OCI-LY7 (cell line): Measurements from ENCODE around the gene ARL3. TPM values are rescaled to one million over a fixed set of nuclear protein-coding genes. Genes with fewer than 3 reads are reported as not detected.

Experiments
- BruUV-seq: library from RNA; stranded (reverse); fragments of 400-500 nt; replicated peaks from 2 replicates; lab custom pipeline; 2021; lab: Mats Ljungman, UMichigan
- CTCF ChIA-PET: fragments of 300-600 bp; sonication (Branson Sonifier 250); formaldehyde crosslinking; loops from one replicate; lab custom pipeline; 2022; ENCODE audit warnings: antibody characterized with exemption; ENCODE audit not compliant: unreplicated experiment; lab: Charles Lee
- POLR2A ChIA-PET: fragments of 300-600 bp; sonication (Branson Sonifier 250); formaldehyde crosslinking; loops from one replicate; lab custom pipeline; 2022; ENCODE audit warnings: antibody characterized with exemption; lab: Charles Lee
- DNase-seq: peaks from one replicate; pipeline ENCODE4 v3.0.0-alpha.2; 2015; ENCODE audit warnings: low spot score
- H2AFZ ChIP-seq: fragments of 200-600 bp; sonication (generic), shearing (Covaris generic); 2 replicates; pipeline ENCODE4 v1.6.1; 2014; ENCODE audit warnings: mild to moderate bottlenecking, antibody characterized with exemption, low read length, moderate library complexity
- H3K27ac ChIP-seq: fragments of 200-600 bp; sonication (generic); 2 replicates; pipeline ENCODE4 v1.5.1; 2014; ENCODE audit warnings: mixed run types, low read depth, mild to moderate bottlenecking, moderate library complexity, low read length, inconsistent platforms; ENCODE audit not compliant: poor library complexity, severe bottlenecking
- H3K36me3 ChIP-seq: fragments of 200-600 bp; sonication (generic); 2 replicates; pipeline ENCODE4 v1.6.1; 2014; ENCODE audit warnings: mild to moderate bottlenecking, antibody characterized with exemption, low read length, moderate library complexity, mixed read lengths; ENCODE audit not compliant: insufficient read depth
- H3K4me1 ChIP-seq: fragments of 200-600 bp; sonication (generic); 2 replicates; pipeline ENCODE4 v1.5.1; 2014; ENCODE audit warnings: mild to moderate bottlenecking, low read length; ENCODE audit not compliant: insufficient read depth, poor library complexity, severe bottlenecking
- H3K4me2 ChIP-seq: fragments of 200-600 bp; sonication (generic); 2 replicates; pipeline ENCODE4 v1.6.1; 2014; ENCODE audit warnings: mild to moderate bottlenecking, low read length
- H3K4me3 ChIP-seq: fragments of 200-600 bp; sonication (generic); 2 replicates; pipeline ENCODE4 v1.5.1; 2014; ENCODE audit warnings: mild to moderate bottlenecking, low read depth, low read length; ENCODE audit not compliant: poor library complexity, severe bottlenecking
- H3K79me2 ChIP-seq: fragments of 200-600 bp; sonication (generic); 2 replicates; pipeline ENCODE4 v1.6.1; 2016; ENCODE audit warnings: low read depth, mild to moderate bottlenecking, low read length, moderate library complexity, mixed read lengths; ENCODE audit not compliant: insufficient read depth
- H3K9me2 ChIP-seq: fragments of 200-600 bp; sonication (generic); 2 replicates; pipeline ENCODE4 v1.6.1; 2016; ENCODE audit warnings: mild to moderate bottlenecking, low read length, mixed read lengths; ENCODE audit not compliant: insufficient read depth
- H3K9me3 ChIP-seq: fragments of 200-600 bp; sonication (generic); 2 replicates; pipeline ENCODE4 v1.6.1; 2014; ENCODE audit warnings: mild to moderate bottlenecking, mixed run types, low read length, mixed read lengths
- H4K20me1 ChIP-seq: fragments of 200-600 bp; sonication (generic); 2 replicates; pipeline ENCODE4 v1.6.1; 2014; ENCODE audit warnings: mild to moderate bottlenecking, antibody characterized with exemption, low read length, moderate library complexity, mixed read lengths; ENCODE audit not compliant: insufficient read depth
- EZH2phosphoT487 ChIP-seq: fragments of 200-600 bp; sonication (generic); IDR thresholded peaks from 2 replicates; pipeline ENCODE4 v1.6.1; 2018; ENCODE audit warnings: low read depth, borderline replicate concordance, mild to moderate bottlenecking, mixed run types, antibody characterized with exemption, low read length, moderate library complexity, mixed read lengths
- intact Hi-C: fragments of 100-400 bp; cut with micrococcal nuclease; formaldehyde crosslinking; loops from one replicate; pipeline ENCODE4 v1.10.0; 2022; ENCODE audit not compliant: unreplicated experiment
- total RNA-seq, 2 experiments: library from RNA; depleted of rRNA in 1 of 2; stranded (reverse); fragments of >200 nt in 1 of 2; shearing (Covaris generic) in 1 of 2; gene quantifications; 2 replicates each; pipeline ENCODE4 v1.2.3, GENCODE V29; 2014 to 2022
- TF ChIP-seq, protein P1 (sequence below): fragments of 200-600 bp; sonication (generic); conservative IDR thresholded peaks from 2 replicates; pipeline ENCODE4 v1.5.1; 2014; ENCODE audit warnings: mild to moderate bottlenecking, antibody characterized with exemption, low read length, moderate library complexity, mixed read lengths

Gene ARL3
- total RNA-seq, 2 experiments from 2014 or later = 7.3 to 11.7 TPM

- peak overlapping the region; percentile 84 for H3K4me3 ChIP-seq
- peaks cover 59% of the 10 kb centered on the region for H3K79me2 ChIP-seq
- peak overlapping the region; percentile 82 for H3K4me2 ChIP-seq
- DNase-seq = peak; percentile 67
- TF ChIP-seq, protein P1, sequence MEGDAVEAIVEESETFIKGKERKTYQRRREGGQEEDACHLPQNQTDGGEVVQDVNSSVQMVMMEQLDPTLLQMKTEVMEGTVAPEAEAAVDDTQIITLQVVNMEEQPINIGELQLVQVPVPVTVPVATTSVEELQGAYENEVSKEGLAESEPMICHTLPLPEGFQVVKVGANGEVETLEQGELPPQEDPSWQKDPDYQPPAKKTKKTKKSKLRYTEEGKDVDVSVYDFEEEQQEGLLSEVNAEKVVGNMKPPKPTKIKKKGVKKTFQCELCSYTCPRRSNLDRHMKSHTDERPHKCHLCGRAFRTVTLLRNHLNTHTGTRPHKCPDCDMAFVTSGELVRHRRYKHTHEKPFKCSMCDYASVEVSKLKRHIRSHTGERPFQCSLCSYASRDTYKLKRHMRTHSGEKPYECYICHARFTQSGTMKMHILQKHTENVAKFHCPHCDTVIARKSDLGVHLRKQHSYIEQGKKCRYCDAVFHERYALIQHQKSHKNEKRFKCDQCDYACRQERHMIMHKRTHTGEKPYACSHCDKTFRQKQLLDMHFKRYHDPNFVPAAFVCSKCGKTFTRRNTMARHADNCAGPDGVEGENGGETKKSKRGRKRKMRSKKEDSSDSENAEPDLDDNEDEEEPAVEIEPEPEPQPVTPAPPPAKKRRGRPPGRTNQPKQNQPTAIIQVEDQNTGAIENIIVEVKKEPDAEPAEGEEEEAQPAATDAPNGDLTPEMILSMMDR = no peak
- TF ChIP-seq EZH2phosphoT487 = no peak
- no peaks in the 10 kb centered on the region for H4K20me1 ChIP-seq
- no peaks in the 10 kb centered on the region for H3K9me2 ChIP-seq
- peaks cover 44% of the 10 kb centered on the region for H3K4me1 ChIP-seq
- CTCF ChIA-PET = interaction anchor here (1.3 kb wide), 1 partner anchor 30 kb away, joined by 7 read pairs; no protein-coding TSS in a partner anchor
- H2AFZ ChIP-seq = peak overlapping the region; percentile 14; the same call in 1 of the 2 replicates
- BruUV-seq = no TSS peak
- H3K9me3 ChIP-seq = no peaks in the 10 kb centered on the region
- peaks cover 25% of the 10 kb centered on the region; the same call in 1 of the 2 replicates for H3K36me3 ChIP-seq
- intact Hi-C loops = loop anchor here (5.0 to 10.0 kb wide), 4 partner anchors 193 to 951 kb away; partner anchors contain the start of genes C10orf95, FBXW4, NT5C2 and PPRC1
- POLR2A ChIA-PET = interaction anchor here (0.7 to 2.2 kb wide), 6 partner anchors 14 to 1594 kb away, joined by 3 to 11 read pairs (median 6); partner anchors contain the start of genes ARL3 and SFXN2
- peak overlapping the region; percentile 95 for H3K27ac ChIP-seq
These were observed 68.8 kb downstream of the ARL3 start for GRCh38 chr10:102645388-102645740.

- Histone ChIP-seq H3K79me2 (peaks cover 53% of the 10 kb centered on the region), H4K20me1 (no peaks in the 10 kb centered on the region), H3K36me3 (peaks cover 24% of the 10 kb centered on the region; the same call in 1 of the 2 replicates), H3K9me2 (no peaks in the 10 kb centered on the region), H3K4me1 (peaks cover 39% of the 10 kb centered on the region), H3K4me2 (peak overlapping the region; percentile 82), H2AFZ (peak overlapping the region; percentile 16), H3K4me3 (peak overlapping the region; percentile 84), H3K27ac (peak overlapping the region; percentile 95), H3K9me3 (no peaks in the 10 kb centered on the region)
- DNase-seq = peak; percentile 92
- no TSS peak for BruUV-seq
- CTCF ChIA-PET = interaction anchor here (0.7 to 1.3 kb wide), 3 partner anchors 31 to 69 kb away, joined by 3 to 7 read pairs (median 5); partner anchors contain the start of gene ARL3
- POLR2A ChIA-PET = interaction anchor here (0.5 to 2.2 kb wide), 9 partner anchors 16 to 1594 kb away, joined by 3 to 11 read pairs (median 5); partner anchors contain the start of genes ARL3 and SFXN2
- TF ChIP-seq EZH2phosphoT487 = no peak
- TF ChIP-seq, protein P1 = peak; percentile 75
- intact Hi-C loops = loop anchor here (5.0 to 10.0 kb wide), 5 partner anchors 193 to 950 kb away; partner anchors contain the start of genes C10orf95, FBXW4, NT5C2 and PPRC1
These were observed 69.4 kb downstream of the ARL3 start for GRCh38 chr10:102644646-102645387.
